ENCODE results near the gene TBC1D22A.
"Not testable (repeated sequence)": the region's sequence is repeated elsewhere in the genome, so short reads cannot be mapped to it uniquely, and the experiment has no call there.

TBC1D22A gene

DNA sequence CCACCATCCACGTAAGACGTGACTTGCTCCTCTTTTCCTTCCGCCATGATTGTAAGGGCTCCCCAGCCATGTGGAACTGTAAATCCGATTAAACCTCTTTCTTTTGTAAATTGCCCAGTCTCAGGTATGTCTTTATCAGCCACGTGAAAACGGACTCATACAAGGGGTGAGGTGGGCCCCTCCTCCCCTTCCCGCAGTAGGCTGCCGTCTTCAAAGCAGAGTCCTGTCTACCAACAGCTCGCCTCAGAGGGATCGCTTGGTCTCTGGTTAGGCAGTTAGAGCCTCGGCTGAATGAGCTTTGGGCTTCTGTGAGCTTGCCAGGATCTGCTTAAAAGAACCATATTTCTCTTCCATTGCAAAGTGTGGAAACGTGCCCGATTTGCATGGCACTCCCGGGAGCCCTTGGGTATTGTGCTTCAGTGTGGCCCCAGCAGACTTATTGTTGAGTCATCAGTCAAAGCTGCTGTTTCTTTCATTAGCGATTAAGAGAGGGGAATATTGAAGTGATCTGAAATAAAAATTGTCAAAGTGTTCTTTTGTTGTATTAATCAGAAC lies 338.3 kb downstream of the TBC1D22A start:
- DNase-seq (ENCODE audit: low read depth, low spot score): no peak

DNA sequence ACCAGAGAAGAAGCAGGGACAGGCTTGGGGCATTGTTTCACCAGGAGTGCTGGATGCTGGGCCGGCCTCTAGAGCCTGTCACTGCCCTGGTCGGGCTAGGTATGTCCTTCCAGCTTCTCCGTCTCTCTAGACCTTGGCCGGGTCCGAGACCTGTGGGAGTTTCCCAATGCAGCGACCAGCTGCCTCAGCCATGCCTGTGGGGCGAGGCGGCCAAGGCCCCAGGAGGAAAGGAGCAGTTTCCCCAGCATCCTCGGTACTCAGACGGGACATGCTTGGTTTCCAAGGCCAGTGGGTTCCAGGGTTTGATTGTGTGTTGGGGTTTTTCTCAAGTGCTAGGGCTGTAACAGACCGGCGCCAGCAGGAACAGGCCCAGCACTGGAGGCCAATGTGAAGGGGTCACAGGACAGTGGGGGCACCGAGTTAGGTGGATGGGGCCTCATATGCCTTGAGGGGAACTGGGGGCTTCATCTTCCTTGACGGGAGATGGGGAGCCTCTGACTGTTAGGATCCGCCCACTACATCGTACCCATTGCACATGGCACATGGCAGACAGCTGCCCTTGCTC lies 339.0 kb downstream of the TBC1D22A start:
- DNase-seq (ENCODE audit: low read depth, low spot score): no peak

- no peak for DNase-seq (ENCODE audit: low read depth, low spot score)
These were observed 339.6 kb downstream of the TBC1D22A start for GRCh38 chr22:47102081-47102480.

DNA sequence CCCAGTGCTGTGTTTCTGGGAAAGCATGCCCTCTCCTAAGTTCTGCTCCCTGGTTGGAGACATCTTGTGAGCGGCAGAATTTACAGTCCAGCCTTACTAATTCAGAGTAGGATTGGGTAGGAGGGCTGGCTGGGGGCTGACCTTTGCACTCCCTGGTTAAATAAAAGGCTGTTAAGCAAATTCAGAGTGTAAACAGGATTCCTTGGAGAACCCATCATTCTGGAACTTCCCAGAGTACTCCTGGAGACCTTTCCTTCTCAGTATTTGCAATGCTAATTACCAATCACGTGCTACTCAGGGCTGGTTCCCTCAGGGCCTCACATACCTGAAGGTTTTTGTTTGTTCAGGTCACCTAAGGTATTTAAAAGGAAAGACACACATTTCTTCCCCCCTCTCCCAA lies 340.2 kb downstream of the TBC1D22A start:
- no peak for DNase-seq (ENCODE audit: low read depth, low spot score)

DNA sequence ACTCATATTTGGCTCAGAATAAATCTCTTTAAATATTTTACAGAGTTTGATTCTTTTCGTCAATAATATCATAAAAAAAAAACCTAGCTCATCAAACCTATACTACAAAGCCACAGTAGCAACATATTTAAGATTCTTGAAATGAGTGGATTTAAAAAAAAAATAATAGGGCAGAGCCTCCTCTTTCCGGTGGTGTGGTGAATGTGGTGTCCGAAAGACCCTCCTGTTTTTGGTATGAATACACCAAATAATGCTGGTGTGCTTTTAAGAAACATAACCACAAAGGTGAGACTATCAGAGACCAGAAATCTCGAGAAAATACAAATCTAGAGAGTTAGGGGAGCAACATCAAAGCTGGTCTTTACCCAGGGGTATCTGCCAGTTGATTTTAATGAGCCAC lies 342.6 kb downstream of the TBC1D22A start:
- no peak for DNase-seq (ENCODE audit: low read depth, low spot score)

DNA sequence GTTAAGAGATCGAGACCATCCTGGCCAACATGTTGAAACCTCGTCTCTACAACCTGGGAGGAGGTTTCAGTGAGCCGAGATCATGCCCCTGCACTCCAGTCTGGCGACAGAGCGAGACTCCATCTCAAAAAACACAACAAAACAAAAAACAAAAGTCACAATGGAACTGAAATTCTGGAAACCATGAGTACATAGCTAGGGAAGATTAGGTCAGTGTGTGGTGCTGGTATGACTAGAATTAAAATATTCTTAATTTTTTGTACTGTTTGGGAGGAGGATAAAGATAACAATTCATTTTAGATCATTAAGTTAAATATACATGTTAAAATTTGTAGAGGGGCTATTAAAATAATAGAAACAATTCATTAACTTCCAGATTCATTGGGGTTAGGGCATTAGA lies 344.4 kb downstream of the TBC1D22A start:
- no peak for DNase-seq (ENCODE audit: low read depth, low spot score)

DNA sequence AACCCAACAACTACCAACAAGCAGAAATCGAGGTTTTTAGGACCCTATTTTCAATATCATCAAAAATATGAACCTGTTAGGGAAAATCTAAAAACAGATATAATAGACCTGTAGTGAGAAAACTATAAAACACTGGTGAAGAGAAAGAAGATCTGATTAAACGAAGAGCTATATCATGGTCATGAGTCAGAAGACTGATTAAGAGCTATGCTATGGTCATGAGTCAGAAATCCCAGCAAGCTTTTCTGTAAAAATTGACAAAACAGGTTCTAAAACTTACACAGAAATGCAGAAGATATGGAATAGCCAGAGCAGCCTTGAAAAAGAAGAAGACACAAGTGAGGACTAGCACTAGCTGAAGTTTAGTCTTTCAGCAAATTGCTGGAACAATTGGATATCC lies 345.0 kb downstream of the TBC1D22A start:
- DNase-seq (ENCODE audit: low read depth, low spot score): no peak

DNA sequence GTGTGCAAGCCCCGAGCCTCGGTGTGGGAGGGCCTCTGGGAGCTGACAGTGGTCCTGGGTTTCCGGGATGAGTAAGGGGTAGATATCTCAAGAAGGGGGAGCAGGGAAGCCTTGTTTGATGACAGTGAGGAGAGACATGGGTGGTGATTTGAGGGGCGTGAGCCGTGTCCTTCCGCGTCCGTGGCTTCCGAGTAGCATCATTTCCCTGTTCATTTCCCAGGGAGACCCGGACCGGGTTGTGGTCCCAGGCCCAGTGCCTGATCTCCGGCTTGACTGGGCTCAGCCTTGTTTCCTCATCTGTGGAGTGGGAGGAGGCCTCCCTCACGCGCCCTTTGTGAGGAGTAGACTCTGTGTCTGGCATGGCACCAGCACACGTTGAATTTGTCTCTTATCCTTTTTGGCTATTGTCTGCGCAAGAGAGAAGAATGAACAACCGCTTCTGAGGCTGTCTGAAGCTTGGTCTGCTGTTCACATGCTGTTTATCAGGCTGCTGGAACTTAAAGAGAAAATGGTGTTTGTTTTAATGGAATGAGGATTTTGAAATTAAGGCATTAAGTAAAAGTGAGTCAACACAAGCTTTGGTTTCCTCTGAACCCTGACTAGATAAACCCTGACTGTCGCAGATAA lies 348.5 kb downstream of the TBC1D22A start:
- no peak for DNase-seq (ENCODE audit: low read depth, low spot score)

GRCh38 chr22:47111626-47112581 lies 349.5 kb downstream of the TBC1D22A start:
- DNase-seq (ENCODE audit: low read depth, low spot score): no peak

DNA sequence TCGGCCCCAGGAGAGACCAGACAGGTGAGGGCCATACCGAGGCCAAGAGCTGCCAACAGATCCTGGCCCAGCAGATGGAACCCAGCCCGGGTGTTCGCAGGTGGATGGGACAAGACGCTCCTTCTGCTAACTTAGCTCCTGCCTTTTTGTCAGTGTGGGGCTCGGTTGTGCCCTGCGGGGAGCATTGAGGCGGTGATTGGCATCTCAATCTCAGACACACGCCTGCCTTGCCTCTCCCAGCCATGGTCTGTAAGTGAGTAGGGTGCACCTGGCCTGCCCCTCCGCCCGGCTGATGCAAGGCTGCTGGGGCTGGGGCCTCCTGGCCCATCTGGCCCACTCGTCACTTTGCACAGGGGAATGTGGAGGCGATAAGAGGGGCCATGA lies 350.1 kb downstream of the TBC1D22A start:
- no peak for DNase-seq (ENCODE audit: low read depth, low spot score)

GRCh38 chr22:47112994-47113852 lies 350.8 kb downstream of the TBC1D22A start:
- DNase-seq (ENCODE audit: low read depth, low spot score): no peak

DNA sequence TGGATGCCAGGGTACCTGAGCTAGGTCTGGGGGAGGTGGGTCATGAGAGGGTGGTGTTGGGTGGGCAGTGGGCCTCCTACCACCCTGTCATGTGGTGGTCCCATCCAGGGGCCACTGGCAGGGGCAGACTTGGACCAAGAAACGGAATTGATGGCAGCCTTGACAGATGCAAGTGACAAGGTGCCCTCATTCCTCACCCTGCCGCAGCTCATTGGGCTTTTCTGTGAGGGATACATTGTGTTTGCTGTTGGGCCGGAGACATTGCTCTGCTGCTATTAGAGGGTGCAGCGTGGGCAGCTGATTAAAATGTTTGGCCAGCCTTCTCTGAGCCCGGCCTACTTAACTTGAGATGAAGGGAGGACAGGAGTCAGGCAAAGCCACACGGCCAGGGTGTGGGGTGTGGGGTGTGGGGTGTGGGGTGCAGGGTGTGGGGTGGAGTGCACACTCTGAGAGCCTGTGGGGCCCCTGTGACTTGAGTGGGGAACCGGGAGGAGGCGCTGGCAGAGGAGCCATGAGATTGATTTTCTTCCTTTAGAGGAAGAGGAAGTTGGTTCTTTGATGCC lies 351.5 kb downstream of the TBC1D22A start:
- DNase-seq (ENCODE audit: low read depth, low spot score): no peak

DNA sequence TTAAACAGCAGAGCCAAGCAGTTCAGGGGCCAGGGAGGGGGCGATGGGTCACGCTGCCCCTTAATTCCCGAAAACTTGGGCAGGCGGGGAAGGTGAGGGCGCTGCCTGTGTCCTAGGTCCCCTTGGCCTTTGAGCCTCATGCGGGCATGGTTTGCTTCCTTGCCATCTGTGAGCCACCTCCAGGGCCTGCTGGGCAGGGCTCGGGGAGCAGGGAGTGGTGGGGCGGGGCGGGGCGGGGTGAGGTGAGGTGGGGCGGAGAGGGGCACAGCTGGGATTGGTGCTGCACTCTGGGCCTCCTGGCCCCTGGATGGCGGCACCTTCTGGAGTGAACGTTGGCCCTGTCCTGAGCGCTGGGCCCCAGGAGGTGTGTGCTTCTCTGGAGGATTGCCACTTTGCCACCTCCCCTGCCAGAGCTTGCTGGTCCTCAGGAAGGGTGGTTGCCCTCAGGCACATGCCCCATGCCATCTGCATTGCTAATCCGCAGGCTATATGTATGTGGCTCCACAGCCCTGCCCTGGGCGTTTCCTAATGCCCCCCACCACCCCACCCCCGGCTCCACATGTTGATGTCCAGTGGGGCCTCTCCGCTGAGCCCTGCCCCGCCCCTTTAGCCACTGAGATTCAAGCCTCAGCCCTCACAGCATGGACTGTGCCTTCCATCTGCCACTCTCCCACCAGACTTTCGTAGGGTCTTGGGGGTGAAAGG lies 352.5 kb downstream of the TBC1D22A start:
- DNase-seq (ENCODE audit: low read depth, low spot score): no peak

DNA sequence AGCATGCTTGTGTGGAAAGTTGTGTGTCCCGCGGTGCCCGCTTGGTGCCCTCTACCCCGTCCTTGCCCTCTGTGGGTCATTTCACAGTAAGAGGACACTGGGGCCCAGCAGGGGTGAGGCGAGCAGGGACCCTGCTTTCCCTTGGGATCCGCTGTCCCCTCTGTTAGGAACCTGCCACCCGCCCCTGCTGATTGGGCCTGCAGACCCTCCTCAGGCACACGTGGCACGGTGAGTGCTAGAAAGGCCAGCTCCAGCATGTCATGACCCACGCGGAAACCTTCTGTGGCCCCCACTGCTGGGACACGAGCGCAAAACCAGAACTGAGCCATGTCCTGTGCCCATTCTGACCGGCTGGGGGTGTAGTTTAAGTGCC lies 353.1 kb downstream of the TBC1D22A start:
- no peak for DNase-seq (ENCODE audit: low read depth, low spot score)

- no peak for DNase-seq (ENCODE audit: low read depth, low spot score)
These were observed 353.5 kb downstream of the TBC1D22A start for GRCh38 chr22:47115921-47116320.

- DNase-seq (ENCODE audit: low read depth, low spot score): no peak
These were observed 354.2 kb downstream of the TBC1D22A start for GRCh38 chr22:47116426-47117341.

DNA sequence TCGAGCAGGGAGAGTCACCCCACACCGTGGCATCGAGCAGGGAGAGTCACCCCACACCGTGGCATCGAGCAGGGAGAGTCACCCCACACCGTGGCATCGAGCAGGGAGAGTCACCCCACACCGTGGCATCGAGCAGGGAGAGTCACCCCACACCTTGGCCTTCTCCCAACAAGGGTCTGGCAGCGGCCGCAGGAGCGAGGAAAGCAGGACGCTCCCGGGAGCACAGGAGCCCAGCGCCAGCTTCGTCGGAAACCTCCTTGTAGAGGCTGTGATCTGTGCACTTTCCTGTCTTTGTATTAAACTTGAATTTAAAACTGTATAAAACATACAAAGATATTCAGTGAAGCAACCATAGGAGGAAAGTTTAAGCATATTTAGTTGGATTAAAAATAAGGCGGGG lies 355.0 kb downstream of the TBC1D22A start:
- not testable (repeated sequence) for DNase-seq (ENCODE audit: low read depth, low spot score)

DNA sequence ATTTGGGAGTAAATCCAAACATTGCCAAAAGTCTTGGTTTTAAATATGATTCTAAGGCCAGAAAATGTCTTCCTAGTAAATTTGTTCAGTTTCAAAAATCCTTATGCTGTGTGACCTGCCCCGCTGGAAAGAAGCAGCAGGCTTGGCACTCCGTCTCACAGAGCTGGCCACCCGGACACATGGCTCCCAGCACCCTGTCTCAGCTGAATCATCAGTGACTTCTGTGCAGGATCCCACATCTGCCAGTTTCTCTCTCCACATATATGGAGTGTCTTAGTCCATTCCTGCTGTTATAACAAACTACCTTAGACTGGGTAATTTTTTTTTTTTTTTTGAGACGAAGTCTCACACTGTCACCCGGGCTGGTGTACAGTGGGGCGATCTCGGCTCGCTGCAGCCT lies 356.7 kb downstream of the TBC1D22A start:
- DNase-seq (ENCODE audit: low read depth, low spot score): no peak

- DNase-seq (ENCODE audit: low read depth, low spot score): no peak
These were observed 357.9 kb downstream of the TBC1D22A start for GRCh38 chr22:47120399-47120798.

GRCh38 chr22:47121791-47122190 lies 359.3 kb downstream of the TBC1D22A start:
- DNase-seq (ENCODE audit: low read depth, low spot score): no peak
